Vagina (tissue), 2 donors: ENCODE results near the gene TMSB10.

ENCODE experiments used
- POLR2A ChIP-seq, 2 donors: fragments of 450-650 bp; IDR thresholded peaks; one replicate each; pipeline ENCODE4 v1.6.1; 2017; ENCODE audit warnings: antibody characterized with exemption in 2 of 2, mild to moderate bottlenecking in 2 of 2, moderate library complexity in 2 of 2
- TF ChIP-seq, protein P1 (sequence below), 3 experiments: fragments of 450-650 bp in 2 of 3; fragments of 200-600 bp in 1 of 3; sonication (generic) in 1 of 3; IDR thresholded peaks; one replicate each; pipeline ENCODE4 v1.5.1; 2017 to 2019; ENCODE audit warnings: antibody characterized with exemption in 3 of 3, mild to moderate bottlenecking in 2 of 3, moderate library complexity in 2 of 3

GRCh38 chr2:84908948-84909713, 3.7 kb downstream of the TMSB10 start:
- TF ChIP-seq, protein P1, sequence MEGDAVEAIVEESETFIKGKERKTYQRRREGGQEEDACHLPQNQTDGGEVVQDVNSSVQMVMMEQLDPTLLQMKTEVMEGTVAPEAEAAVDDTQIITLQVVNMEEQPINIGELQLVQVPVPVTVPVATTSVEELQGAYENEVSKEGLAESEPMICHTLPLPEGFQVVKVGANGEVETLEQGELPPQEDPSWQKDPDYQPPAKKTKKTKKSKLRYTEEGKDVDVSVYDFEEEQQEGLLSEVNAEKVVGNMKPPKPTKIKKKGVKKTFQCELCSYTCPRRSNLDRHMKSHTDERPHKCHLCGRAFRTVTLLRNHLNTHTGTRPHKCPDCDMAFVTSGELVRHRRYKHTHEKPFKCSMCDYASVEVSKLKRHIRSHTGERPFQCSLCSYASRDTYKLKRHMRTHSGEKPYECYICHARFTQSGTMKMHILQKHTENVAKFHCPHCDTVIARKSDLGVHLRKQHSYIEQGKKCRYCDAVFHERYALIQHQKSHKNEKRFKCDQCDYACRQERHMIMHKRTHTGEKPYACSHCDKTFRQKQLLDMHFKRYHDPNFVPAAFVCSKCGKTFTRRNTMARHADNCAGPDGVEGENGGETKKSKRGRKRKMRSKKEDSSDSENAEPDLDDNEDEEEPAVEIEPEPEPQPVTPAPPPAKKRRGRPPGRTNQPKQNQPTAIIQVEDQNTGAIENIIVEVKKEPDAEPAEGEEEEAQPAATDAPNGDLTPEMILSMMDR (IDR thresholded peaks at IDR 0.05) = no peak
- no peak for TF ChIP-seq POLR2A (IDR thresholded peaks at IDR 0.05)
